IPS-18c (cell line): ENCODE data around the gene KCNIP4.

ENCODE experiments used
- H3K4me3 ChIP-seq: 2 replicates; pipeline ENCODE4 v1.7.0; 2013; ENCODE audit warnings: low read depth, mild to moderate bottlenecking, low read length, moderate library complexity; ENCODE audit not compliant: insufficient read depth
- H3K9me3 ChIP-seq: one replicate; pipeline ENCODE4 v1.6.1; 2013; ENCODE audit warnings: mild to moderate bottlenecking, low read length, moderate library complexity; ENCODE audit not compliant: control insufficient read depth, insufficient read depth

KCNIP4 gene

GRCh38 chr4:21102667-21103066 is 845.9 kb downstream of the KCNIP4 start:
- Histone ChIP-seq H3K4me3 (no peak overlapping the region), H3K9me3 (no peaks in the 10 kb centered on the region)

- H3K9me3 ChIP-seq = no peaks in the 10 kb centered on the region
Measured at GRCh38 chr4:21097865-21098264, 850.7 kb downstream of the KCNIP4 start.

GRCh38 chr4:21097026-21097425 is 851.5 kb downstream of the KCNIP4 start:
- no peak overlapping the region for H3K4me3 ChIP-seq
- H3K9me3 ChIP-seq = no peaks in the 10 kb centered on the region

More at GRCh38 chr4:21097865-21098264, 850.7 kb downstream of the KCNIP4 start:
- no peak overlapping the region for H3K4me3 ChIP-seq

GRCh38 chr4:21092531-21092930 is 856.0 kb downstream of the KCNIP4 start:
- Histone ChIP-seq H3K4me3 (no peak overlapping the region), H3K9me3 (no peaks in the 10 kb centered on the region)

GRCh38 chr4:21090094-21090666 is 858.4 kb downstream of the KCNIP4 start:
- no peaks in the 10 kb centered on the region for H3K9me3 ChIP-seq
- H3K4me3 ChIP-seq = no peak overlapping the region

GRCh38 chr4:21083413-21083812 is 865.2 kb downstream of the KCNIP4 start:
- Histone ChIP-seq H3K9me3 (peaks cover 2% of the 10 kb centered on the region), H3K4me3 (no peak overlapping the region)

- peaks cover 2% of the 10 kb centered on the region for H3K9me3 ChIP-seq
- no peak overlapping the region for H3K4me3 ChIP-seq
Measured at GRCh38 chr4:21077967-21078366, 870.6 kb downstream of the KCNIP4 start.

- H3K9me3 ChIP-seq = no peaks in the 10 kb centered on the region
- no peak overlapping the region for H3K4me3 ChIP-seq
Measured at GRCh38 chr4:21067351-21067750, 881.2 kb downstream of the KCNIP4 start.

- no peak overlapping the region for H3K4me3 ChIP-seq
- no peaks in the 10 kb centered on the region for H3K9me3 ChIP-seq
Measured at GRCh38 chr4:21061902-21062301, 886.7 kb downstream of the KCNIP4 start.

- Histone ChIP-seq H3K4me3 (no peak overlapping the region), H3K9me3 (no peaks in the 10 kb centered on the region)
Measured at GRCh38 chr4:21046141-21046540, 902.4 kb downstream of the KCNIP4 start.

- Histone ChIP-seq H3K9me3 (no peaks in the 10 kb centered on the region), H3K4me3 (no peak overlapping the region)
Measured at GRCh38 chr4:21045119-21045518, 903.5 kb downstream of the KCNIP4 start.

GRCh38 chr4:21041708-21042107 is 906.9 kb downstream of the KCNIP4 start:
- Histone ChIP-seq H3K9me3 (no peaks in the 10 kb centered on the region), H3K4me3 (no peak overlapping the region)

GRCh38 chr4:21034728-21035127 is 913.8 kb downstream of the KCNIP4 start:
- Histone ChIP-seq H3K4me3 (no peak overlapping the region), H3K9me3 (no peaks in the 10 kb centered on the region)

GRCh38 chr4:21032089-21032645 is 916.4 kb downstream of the KCNIP4 start:
- Histone ChIP-seq H3K4me3 (no peak overlapping the region), H3K9me3 (no peaks in the 10 kb centered on the region)

- Histone ChIP-seq H3K9me3 (peaks cover 3% of the 10 kb centered on the region), H3K4me3 (no peak overlapping the region)
Measured at GRCh38 chr4:21018817-21019216, 929.8 kb downstream of the KCNIP4 start.

GRCh38 chr4:21013501-21013900 is 935.1 kb downstream of the KCNIP4 start:
- Histone ChIP-seq H3K4me3 (no peak overlapping the region), H3K9me3 (peaks cover 3% of the 10 kb centered on the region)

GRCh38 chr4:21012851-21013331 is 935.7 kb downstream of the KCNIP4 start:
- no peak overlapping the region for H3K4me3 ChIP-seq
- peaks cover 3% of the 10 kb centered on the region for H3K9me3 ChIP-seq

GRCh38 chr4:21011106-21011505 is 937.5 kb downstream of the KCNIP4 start:
- Histone ChIP-seq H3K4me3 (no peak overlapping the region), H3K9me3 (peaks cover 3% of the 10 kb centered on the region)

- Histone ChIP-seq H3K9me3 (peaks cover 3% of the 10 kb centered on the region), H3K4me3 (no peak overlapping the region)
Measured at GRCh38 chr4:21009956-21010355, 938.6 kb downstream of the KCNIP4 start.
